ENCODE results near the gene ACOT7. TPM values are rescaled to one million over a fixed set of nuclear protein-coding genes. Genes with fewer than 3 reads are reported as not detected.
"Not testable (repeated sequence)": the region's sequence is repeated elsewhere in the genome, so short reads cannot be mapped to it uniquely, and the experiment has no call there.

ACOT7 gene
- total RNA-seq, 2 donors from 2014 or later, result 17.6 to 26.5 TPM

- no peak for DNase-seq (ENCODE audit: low spot score)
- intact Hi-C loops (cut with DNase I), result no loop called here
Measured at GRCh38 chr1:6233376-6233775, 160.2 kb downstream of the ACOT7 start.

DNA sequence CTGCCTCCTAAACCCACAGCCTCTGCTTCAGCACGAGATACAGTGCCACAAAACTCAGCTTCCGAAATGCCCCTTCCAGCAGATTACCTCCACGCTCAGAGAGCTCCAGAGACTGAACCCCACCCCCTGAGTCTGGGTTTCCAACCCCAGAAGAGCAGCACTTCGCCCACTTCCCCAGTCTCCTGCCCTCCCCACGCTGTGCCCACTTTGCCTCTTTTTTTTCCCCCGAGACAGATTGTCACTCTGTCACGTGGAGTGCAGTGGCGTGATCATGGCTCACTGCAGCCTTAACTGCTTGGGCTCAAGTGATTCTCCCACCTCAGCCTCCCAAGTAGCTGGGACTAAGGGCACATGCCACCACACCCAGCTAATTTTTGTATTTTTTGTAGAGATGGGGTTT, 167.9 kb downstream of the ACOT7 start:
- intact Hi-C loops (cut with DNase I), result no loop called here
- no peak for DNase-seq (ENCODE audit: low spot score)

DNA sequence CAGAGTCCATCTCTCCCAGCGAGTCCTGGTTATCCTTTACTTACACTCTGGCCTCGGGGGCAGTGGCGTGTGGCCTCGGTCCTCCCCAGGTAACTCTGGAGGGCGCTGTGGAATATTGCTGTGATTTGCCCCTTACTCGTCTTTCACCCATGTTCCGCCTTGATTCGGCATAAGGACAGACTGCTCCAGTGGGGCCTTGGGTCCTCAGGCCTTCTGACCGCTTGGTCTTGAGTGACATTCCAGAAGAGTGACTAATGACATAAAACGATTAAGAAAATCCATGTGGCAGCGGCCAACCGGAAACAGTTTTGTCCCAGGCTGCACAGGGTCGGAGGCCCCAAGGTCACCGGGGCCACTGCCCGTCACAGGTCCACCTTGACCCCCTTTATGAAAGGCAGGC, 168.8 kb downstream of the ACOT7 start:
- intact Hi-C loops (cut with DNase I), result no loop called here
- no peak for DNase-seq (ENCODE audit: low spot score)

DNA sequence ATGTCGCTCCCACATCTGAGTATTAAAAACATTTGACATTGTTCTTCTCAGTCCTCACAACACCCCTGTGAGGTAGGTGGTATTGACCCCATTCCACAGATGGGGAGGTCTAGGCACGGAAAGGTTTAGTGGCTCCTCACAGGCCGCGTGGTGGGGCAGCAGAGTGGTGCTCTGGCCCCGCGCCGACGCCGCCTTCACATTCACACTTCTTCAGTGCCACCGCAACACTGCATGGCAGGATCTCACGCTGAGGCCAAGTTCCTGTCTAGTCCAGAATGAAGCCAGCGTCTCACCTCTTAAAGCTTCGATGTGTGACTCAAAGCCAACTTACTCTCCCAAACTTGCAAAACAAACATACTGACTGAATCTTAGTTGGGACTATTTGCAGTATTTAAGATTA, 169.9 kb downstream of the ACOT7 start:
- no peak for DNase-seq (ENCODE audit: low spot score)
- intact Hi-C loops (cut with DNase I), result no loop called here

GRCh38 chr1:6222636-6223035, 170.9 kb downstream of the ACOT7 start:
- DNase-seq (ENCODE audit: low spot score), result no peak
- intact Hi-C loops (cut with DNase I), result no loop called here

DNA sequence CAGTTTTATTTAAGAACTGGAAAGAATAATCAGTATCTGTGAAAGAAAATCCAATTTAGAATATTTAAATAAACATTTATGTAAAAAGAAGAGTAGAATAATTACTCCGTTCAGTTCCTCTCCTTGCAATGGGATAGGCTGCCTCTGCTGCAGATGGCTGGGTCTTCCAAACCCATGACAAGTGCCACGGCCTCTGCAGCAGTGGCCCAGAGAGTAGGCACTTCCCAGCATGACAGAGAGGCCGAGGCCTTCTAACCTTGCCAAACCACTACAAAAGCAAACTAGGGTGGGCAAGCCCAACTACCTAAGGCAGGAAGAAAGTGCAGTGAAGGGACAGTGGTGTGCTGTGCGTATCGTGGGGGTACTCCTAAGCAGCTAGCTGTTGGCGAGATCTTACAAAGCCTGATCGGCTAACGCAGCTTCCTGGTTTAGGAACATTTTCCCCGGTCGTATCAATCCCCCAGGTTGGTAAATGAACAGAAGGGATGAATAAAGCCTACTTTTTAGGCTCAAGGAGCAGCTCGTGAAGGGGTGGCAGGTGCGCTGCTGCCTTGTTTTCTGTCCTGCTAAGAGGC, 172.3 kb downstream of the ACOT7 start:
- intact Hi-C loops (cut with DNase I), result no loop called here
- no peak for DNase-seq (ENCODE audit: low spot score)

DNA sequence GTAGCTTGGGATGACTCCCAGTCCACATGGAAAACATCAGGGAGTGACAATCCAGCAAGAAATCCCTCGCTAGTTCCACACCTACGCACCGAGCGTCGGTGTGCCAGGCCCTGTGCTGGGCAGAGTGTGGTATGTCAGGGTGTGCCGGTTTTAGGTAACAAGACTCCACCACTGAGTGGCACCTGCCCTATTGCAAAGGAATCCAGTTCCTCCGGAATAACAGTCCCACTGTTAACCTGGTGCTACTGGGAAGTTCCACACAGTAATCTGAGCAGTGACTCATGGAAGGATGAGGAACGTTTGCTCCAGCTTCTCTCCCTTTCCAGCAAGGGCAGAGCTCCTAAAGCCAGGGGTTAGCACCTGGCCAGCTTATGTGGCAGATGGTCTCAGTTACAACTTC, 173.3 kb downstream of the ACOT7 start:
- intact Hi-C loops (cut with DNase I), result no loop called here
- DNase-seq (ENCODE audit: low spot score), result no peak

- DNase-seq (ENCODE audit: low spot score); intact Hi-C loops (cut with DNase I): not testable (repeated sequence)
Measured at GRCh38 chr1:6219641-6220040, 173.9 kb downstream of the ACOT7 start.

GRCh38 chr1:6218375-6219164, 175.0 kb downstream of the ACOT7 start:
- no peak for DNase-seq (ENCODE audit: low spot score)
- intact Hi-C loops (cut with DNase I), result no loop called here

Small RNA genes within 50 kb of the gene (microRNA-seq; reads per million reads assigned to microRNA genes)
- 0 reads per million in 2 donors for gene MIR4252 (ENCODE audit: borderline microRNAs expressed in 2 of 2)

Other genes with a start within 250 kb of the ACOT7 start
- gene CHD5, start 213.4 kb downstream of the ACOT7 start, total RNA-seq, result 1 to 10 TPM; 1.4 to 2.4 TPM
- gene RPL22, start 194.2 kb downstream of the ACOT7 start, total RNA-seq, result 100 to 1,000 TPM; 275 to 296 TPM
- gene RNF207, start 187.6 kb downstream of the ACOT7 start, total RNA-seq, result 1 to 10 TPM; 8.6 to 8.7 TPM
- 10 to 100 TPM; 49.6 to 61.1 TPM for gene ICMT, start 157.8 kb downstream of the ACOT7 start, total RNA-seq
- gene HES3, start 149.6 kb downstream of the ACOT7 start, total RNA-seq, result not detected
- 10 to 100 TPM in 1 of 2 donors, 1 to 10 TPM in 1; 9.3 to 11.8 TPM for gene GPR153, start 132.7 kb downstream of the ACOT7 start, total RNA-seq
- under 1 TPM in 1 of 2 donors, not detected in 1; 0.14 TPM for gene HES2, start 26.2 kb upstream of the ACOT7 start, total RNA-seq
- not detected for gene ESPN, start 31.0 kb upstream of the ACOT7 start, total RNA-seq
- 1 to 10 TPM; 7.0 to 9.2 TPM for gene TNFRSF25, start 72.4 kb upstream of the ACOT7 start, total RNA-seq
- gene PLEKHG5, start 97.9 kb upstream of the ACOT7 start, total RNA-seq, result 10 to 100 TPM in 1 of 2 donors, 1 to 10 TPM in 1; 8.9 to 13.0 TPM
- gene NOL9, start 160.7 kb upstream of the ACOT7 start, total RNA-seq, result 10 to 100 TPM; 21.2 to 23.9 TPM
- not detected for gene TAS1R1, start 161.5 kb upstream of the ACOT7 start, total RNA-seq
- 10 to 100 TPM; 18.6 to 19.5 TPM for gene ZBTB48, start 186.2 kb upstream of the ACOT7 start, total RNA-seq
- gene KLHL21, start 209.1 kb upstream of the ACOT7 start, total RNA-seq, result 10 to 100 TPM; 25.5 to 31.7 TPM
- gene PHF13, start 220.0 kb upstream of the ACOT7 start, total RNA-seq, result 10 to 100 TPM; 11.6 to 13.8 TPM
- 10 to 100 TPM in 1 of 2 donors, 1 to 10 TPM in 1; 9.9 to 10.5 TPM for gene THAP3, start 231.1 kb upstream of the ACOT7 start, total RNA-seq